ENCODE results near the gene NDUFA9. TPM values are rescaled to one million over a fixed set of nuclear protein-coding genes. Genes with fewer than 3 reads are reported as not detected.
A peak's percentile ranks its signal among the peaks of the same experiment; 100 is the strongest.

NDUFA9 gene
- total and polyA plus RNA-seq, 2 of the 13 experiments (the other 11 are each of a cell fraction or from before 2014, with no cell fraction given), result 68.0 to 150 TPM

DNA sequence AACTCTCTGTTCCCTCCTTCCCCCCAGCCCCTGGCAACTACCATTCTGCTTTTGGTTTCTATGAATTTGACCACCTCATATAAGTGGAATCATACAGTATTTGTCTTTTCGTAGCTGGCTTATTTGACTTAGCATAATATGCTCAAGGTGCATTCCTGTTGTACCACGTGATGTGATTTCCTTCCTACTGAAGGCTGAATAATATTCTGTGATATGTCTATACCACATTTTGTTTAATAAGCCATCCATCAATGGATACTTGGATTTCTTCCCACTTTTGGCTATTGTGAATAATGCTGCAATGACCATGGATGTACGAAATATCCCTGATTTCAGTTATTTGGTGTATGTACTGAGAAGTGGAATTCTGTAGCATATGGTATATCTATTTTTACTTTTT lies 16.3 kb downstream of the NDUFA9 start:
- in situ Hi-C loops (cut with HindIII; ENCODE audit: extremely low pct_ligation_motif_present, low pct_unique_long_range_greater_than_20kb) (no loop called here), intact Hi-C loops (cut with micrococcal nuclease; ENCODE audit: unreplicated experiment) (no loop called here)
- no peak overlapping the region for H3K9ac ChIP-seq (ENCODE audit: insufficient read depth, low read depth, low read length)
- no peak overlapping the region for H2AFZ ChIP-seq (ENCODE audit: low read length)
- CTCF ChIA-PET (ENCODE audit: low intra/inter-chr PET ratio, low total read pairs), result no interaction called here
- FAIRE-seq (no peak), DNase-seq (ENCODE audit: low spot score) (no peak), ATAC-seq (no peak)
- no peak overlapping the region for H3K4me2 ChIP-seq (ENCODE audit: low read depth, low read length)
- WGBS (ENCODE audit: low lambda C conversion rate), result 98% methylated on average over 3 of the region's 3 CpGs
- no peak overlapping the region for H3K4me3 ChIP-seq (replicated peaks in 1 of 3; ENCODE audit: insufficient read depth in 1 of 3, low read depth in 2 of 3, low read length in 3 of 3)
- POLR2A ChIA-PET, result no interaction called here
- no peaks in the 10 kb centered on the region for H3K4me1 ChIP-seq (ENCODE audit: insufficient read depth, low read length)
- TF ChIP-seq ZNF10 (CRISPR knock-in tag; IDR thresholded peaks at IDR 0.05; ENCODE audit: borderline replicate concordance, low read depth), result no peak
- no peak for TF ChIP-seq RFXANK (CRISPR knock-in tag; IDR thresholded peaks at IDR 0.05)
- no peak for TF ChIP-seq CHD2 (IDR thresholded peaks at IDR 0.05; ENCODE audit: low read depth, low read length)
- H3K36me3 ChIP-seq (replicated peaks in 1 of 2; ENCODE audit: control insufficient read depth in 1 of 2, insufficient read depth in 2 of 2, low read length in 2 of 2), result peaks cover 32 to 87% of the 10 kb centered on the region in 2 experiments
- no peaks in the 10 kb centered on the region for H3K27me3 ChIP-seq (ENCODE audit: control insufficient read depth in 1 of 2, insufficient read depth in 2 of 2, low read length in 2 of 2)
- H3K27ac ChIP-seq (ENCODE audit: extremely low read length, insufficient read depth, low read length), result no peak overlapping the region
- no peaks in the 10 kb centered on the region for H3K79me2 ChIP-seq (ENCODE audit: insufficient read depth, low read length)
- BruUV-seq (replicated peaks), result no TSS peak
- H3K9me3 ChIP-seq (ENCODE audit: low read length), result no peaks in the 10 kb centered on the region
- no peaks in the 10 kb centered on the region for H4K20me1 ChIP-seq (ENCODE audit: insufficient read depth, low read length)

DNA sequence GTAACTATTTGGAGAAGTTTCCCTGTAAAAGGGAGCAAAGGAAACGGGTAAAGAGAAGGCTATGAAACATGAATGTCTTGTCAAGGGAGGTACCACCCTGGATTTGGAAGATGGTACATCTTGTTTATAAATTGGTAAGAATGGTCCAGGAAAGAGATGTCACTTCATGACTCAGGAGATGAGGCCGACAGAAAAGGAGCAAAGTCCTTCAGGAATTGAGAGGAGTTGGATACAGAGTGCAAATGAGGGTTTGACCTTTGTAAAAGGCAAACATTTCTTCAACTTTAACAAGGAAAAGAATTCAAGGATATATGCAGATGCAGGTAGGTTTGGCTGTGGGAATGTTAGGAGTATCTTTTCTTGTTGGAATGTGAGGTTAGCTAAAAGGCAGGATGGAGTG lies 30.8 kb downstream of the NDUFA9 start:
- DNase-seq (ENCODE audit: low spot score) (peak; percentile 5), ATAC-seq (no peak), FAIRE-seq (no peak)
- intact Hi-C loops (cut with micrococcal nuclease; ENCODE audit: unreplicated experiment), result no loop called here
- peaks cover 8% of the 10 kb centered on the region for H3K4me1 ChIP-seq (ENCODE audit: insufficient read depth, low read length)
- H3K36me3 ChIP-seq (replicated peaks in 1 of 2; ENCODE audit: control insufficient read depth in 1 of 2, insufficient read depth in 2 of 2, low read length in 2 of 2), result peaks cover 6 to 26% of the 10 kb centered on the region in 2 experiments; a peak in 4 of 5 replicates
- ChIA-PET CTCF (ENCODE audit: low intra/inter-chr PET ratio, low total read pairs) (no interaction called here), POLR2A (no interaction called here)
- no peak overlapping the region for H2AFZ ChIP-seq (ENCODE audit: low read length)
- in situ Hi-C loops (cut with HindIII; ENCODE audit: extremely low pct_ligation_motif_present, low pct_unique_long_range_greater_than_20kb), result no loop called here
- no TSS peak for BruUV-seq (replicated peaks)
- H3K9ac ChIP-seq (ENCODE audit: insufficient read depth, low read depth, low read length), result no peak overlapping the region
- peak in 1 of 2 experiments; percentile 28; a peak in 1 of 4 replicates for TF ChIP-seq NR2F1 (CRISPR knock-in tag; IDR thresholded peaks at IDR 0.05)
- TF ChIP-seq ZNF337 (CRISPR knock-in tag; IDR thresholded peaks at IDR 0.05; ENCODE audit: borderline replicate concordance, low read depth), result no peak
- 64% methylated on average over 2 of the region's 2 CpGs for WGBS (ENCODE audit: low lambda C conversion rate)
- no peak overlapping the region for H3K27ac ChIP-seq (ENCODE audit: extremely low read length, insufficient read depth, low read length)
- no peaks in the 10 kb centered on the region for H3K27me3 ChIP-seq (ENCODE audit: control insufficient read depth in 1 of 2, insufficient read depth in 2 of 2, low read length in 2 of 2)
- H3K4me3 ChIP-seq (replicated peaks in 1 of 3; ENCODE audit: insufficient read depth in 1 of 3, low read depth in 2 of 3, low read length in 3 of 3), result no peak overlapping the region
- no peaks in the 10 kb centered on the region for H4K20me1 ChIP-seq (ENCODE audit: insufficient read depth, low read length)
- H3K4me2 ChIP-seq (ENCODE audit: low read depth, low read length), result no peak overlapping the region
- H3K9me3 ChIP-seq (ENCODE audit: low read length), result no peaks in the 10 kb centered on the region
- H3K79me2 ChIP-seq (ENCODE audit: insufficient read depth, low read length), result no peaks in the 10 kb centered on the region
